ENCODE results near the gene SEMA4G.
"Not testable (repeated sequence)": the region's sequence is repeated elsewhere in the genome, so short reads cannot be mapped to it uniquely, and the experiment has no call there.

SEMA4G gene

GRCh38 chr10:100970914-100971811 is 1.9 kb downstream of the SEMA4G start:
- no peak for DNase-seq (ENCODE audit: low spot score)
- no peak for TF ChIP-seq CTCF (IDR thresholded peaks at IDR 0.05; ENCODE audit: extremely low read depth, missing control alignments)

DNA sequence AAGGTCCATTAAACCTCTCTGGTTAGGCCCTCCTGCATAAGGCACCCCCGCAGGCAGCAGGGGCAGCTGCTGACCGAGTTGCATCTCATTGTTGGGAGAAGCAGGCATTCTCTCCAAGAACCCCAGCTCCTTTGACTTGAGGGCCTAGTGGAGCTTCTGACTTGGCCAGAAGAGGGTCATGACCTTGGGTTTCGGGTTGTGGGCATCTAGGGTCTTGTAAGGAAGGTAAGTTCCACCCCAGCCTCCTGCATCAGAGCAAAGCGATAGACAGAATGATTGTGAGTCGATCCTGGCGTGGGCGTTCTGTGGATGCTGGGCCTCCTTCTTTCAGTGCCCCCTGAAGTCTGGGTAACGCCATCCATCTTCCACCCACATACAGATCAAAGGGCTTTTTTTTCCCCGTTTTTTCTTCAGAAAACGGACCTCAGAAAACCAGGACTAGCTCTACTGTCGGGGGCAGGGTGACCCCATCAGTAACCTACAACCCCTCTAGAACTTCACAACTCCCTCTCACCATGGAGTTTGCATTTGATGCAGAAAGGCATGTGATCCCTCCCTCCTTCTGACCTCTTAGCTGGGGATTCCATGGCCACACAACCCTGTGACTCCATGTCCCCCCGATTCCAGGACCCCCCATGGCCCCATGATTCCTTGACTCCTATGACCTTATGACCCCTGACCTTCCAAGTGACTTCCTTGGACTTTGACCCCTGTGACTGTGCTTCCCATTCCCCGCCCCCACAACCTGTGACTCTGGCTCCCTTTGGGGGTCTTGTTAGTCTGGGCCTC is 3.0 kb downstream of the SEMA4G start:
- TF ChIP-seq CTCF (IDR thresholded peaks at IDR 0.05; ENCODE audit: extremely low read depth, missing control alignments): no peak

DNA sequence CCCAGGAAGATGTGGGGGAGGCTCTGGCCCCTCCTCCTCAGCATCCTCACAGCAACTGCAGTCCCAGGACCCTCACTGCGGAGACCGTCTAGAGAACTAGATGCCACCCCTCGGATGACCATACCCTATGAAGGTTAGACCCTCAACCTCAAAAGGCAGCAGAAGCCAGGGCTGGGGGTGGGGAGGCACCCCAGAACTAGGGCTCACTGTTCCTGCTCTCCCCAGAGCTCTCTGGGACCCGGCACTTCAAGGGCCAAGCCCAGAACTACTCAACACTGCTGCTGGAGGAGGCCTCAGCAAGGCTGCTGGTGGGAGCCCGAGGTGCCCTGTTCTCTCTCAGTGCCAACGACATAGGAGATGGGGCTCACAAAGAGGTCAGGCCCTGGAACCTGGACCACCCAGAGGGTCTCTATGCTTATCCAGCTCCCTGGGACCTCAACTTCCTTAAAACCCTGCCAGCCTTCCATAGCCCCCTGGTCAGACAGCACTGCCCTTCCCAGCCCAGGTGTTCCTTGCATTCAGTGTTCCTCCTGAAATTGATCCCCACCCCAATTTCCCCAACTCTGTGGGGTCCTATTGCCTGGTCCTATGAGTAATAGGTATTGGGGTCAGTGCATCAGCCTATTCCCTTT is 3.7 kb downstream of the SEMA4G start:
- DNase-seq (ENCODE audit: low spot score): no peak
- no peak for TF ChIP-seq CTCF (IDR thresholded peaks at IDR 0.05; ENCODE audit: extremely low read depth, missing control alignments)

More for the DNA sequence above, 3.0 kb downstream of the SEMA4G start:
- no peak for DNase-seq (ENCODE audit: low spot score)

GRCh38 chr10:100975397-100975796 is 6.1 kb downstream of the SEMA4G start:
- not testable (repeated sequence) for DNase-seq (ENCODE audit: low spot score)

GRCh38 chr10:100976906-100977305 is 7.6 kb downstream of the SEMA4G start:
- TF ChIP-seq CTCF (IDR thresholded peaks at IDR 0.05; ENCODE audit: extremely low read depth, missing control alignments): no peak

DNA sequence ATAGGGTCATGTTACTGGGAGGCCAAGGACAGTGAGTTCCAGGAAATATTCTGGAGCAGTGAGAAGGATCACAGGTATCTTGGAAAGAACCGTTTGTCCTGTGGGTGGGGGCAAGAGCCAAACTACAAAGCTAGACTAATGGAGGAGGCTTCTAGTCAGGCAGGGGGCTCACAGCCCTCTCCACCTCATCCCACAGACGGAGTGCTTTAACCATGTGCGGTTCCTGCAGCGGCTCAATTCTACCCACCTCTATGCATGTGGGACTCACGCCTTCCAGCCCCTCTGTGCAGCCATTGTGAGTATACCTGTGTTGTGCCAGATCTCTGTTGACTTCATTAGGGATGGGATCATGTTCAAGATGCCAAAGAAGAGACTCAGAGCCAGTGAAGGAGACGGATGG is 8.1 kb downstream of the SEMA4G start:
- no peak for TF ChIP-seq CTCF (IDR thresholded peaks at IDR 0.05; ENCODE audit: extremely low read depth, missing control alignments)
- no peak for DNase-seq (ENCODE audit: low spot score)

More at GRCh38 chr10:100976906-100977305, 7.6 kb downstream of the SEMA4G start:
- no peak for DNase-seq (ENCODE audit: low spot score)

DNA sequence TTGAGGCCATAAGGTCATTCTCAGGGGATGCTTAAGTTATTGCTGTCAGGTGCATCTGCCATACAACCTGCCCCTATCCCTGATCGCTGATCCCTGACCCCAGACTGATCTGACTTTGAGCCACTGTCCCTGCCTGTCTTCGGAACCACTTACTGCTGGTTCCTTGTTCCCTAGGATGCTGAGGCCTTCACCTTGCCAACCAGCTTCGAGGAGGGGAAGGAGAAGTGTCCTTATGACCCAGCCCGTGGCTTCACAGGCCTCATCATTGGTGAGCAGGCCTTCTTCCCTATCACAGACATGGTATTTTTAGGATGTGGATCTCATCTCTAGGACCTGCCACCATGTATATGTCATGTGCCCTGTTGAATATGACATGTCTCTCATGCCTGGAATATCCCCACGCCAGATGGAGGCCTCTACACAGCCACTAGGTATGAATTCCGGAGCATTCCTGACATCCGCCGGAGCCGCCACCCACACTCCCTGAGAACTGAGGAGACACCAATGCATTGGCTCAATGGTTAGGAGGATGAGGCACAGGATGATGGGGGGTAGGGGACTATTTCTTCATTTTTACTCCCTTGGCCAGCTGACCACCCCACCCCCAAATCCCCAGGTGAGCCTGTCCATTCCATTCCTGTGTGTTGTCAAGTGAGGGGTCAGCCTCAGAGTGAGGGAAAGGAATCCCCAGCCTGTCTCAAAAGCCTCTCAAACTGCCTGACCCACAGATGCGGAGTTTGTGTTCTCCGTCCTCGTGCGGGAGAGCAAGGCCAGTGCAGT is 9.0 kb downstream of the SEMA4G start:
- TF ChIP-seq CTCF (IDR thresholded peaks at IDR 0.05; ENCODE audit: extremely low read depth, missing control alignments): no peak

More for the DNA sequence above, 9.0 kb downstream of the SEMA4G start:
- no peak for DNase-seq (ENCODE audit: low spot score)
